ENCODE measurements around the gene FKBP5.

DNA sequence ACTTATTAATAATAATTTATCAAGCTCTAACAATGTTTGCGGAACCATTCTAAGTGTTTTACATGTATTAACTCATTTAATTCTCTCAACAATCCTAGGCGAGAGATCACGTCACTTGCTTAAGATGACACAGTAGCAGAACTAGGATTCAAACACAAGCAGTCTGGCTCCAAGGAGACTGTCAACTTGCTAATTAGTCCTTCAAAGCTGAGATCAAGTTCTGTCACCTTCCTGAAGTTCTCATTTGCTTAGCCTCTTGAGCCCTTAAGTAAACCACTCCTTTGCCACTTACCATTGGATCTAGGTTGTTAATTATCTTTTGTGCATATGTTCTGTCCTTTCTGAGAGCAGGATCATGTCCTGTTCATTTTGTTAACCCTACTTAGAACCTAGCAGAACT lies 14.1 kb downstream of the FKBP5 start:
- no peak for TF ChIP-seq EZH2 (IDR thresholded peaks at IDR 0.05; ENCODE audit: low read length, missing control alignments)
- TF ChIP-seq, protein P1, sequence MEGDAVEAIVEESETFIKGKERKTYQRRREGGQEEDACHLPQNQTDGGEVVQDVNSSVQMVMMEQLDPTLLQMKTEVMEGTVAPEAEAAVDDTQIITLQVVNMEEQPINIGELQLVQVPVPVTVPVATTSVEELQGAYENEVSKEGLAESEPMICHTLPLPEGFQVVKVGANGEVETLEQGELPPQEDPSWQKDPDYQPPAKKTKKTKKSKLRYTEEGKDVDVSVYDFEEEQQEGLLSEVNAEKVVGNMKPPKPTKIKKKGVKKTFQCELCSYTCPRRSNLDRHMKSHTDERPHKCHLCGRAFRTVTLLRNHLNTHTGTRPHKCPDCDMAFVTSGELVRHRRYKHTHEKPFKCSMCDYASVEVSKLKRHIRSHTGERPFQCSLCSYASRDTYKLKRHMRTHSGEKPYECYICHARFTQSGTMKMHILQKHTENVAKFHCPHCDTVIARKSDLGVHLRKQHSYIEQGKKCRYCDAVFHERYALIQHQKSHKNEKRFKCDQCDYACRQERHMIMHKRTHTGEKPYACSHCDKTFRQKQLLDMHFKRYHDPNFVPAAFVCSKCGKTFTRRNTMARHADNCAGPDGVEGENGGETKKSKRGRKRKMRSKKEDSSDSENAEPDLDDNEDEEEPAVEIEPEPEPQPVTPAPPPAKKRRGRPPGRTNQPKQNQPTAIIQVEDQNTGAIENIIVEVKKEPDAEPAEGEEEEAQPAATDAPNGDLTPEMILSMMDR (conservative IDR thresholded peaks at IDR 0.05 in 1 of 2, IDR thresholded peaks at IDR 0.05 in 1 of 2; ENCODE audit: low read depth in 1 of 2, low read length in 2 of 2): no peak

Measured in fibroblast of lung (primary cell).